Measurements from ENCODE around the gene CDK19.

The CDK19 gene

DNA sequence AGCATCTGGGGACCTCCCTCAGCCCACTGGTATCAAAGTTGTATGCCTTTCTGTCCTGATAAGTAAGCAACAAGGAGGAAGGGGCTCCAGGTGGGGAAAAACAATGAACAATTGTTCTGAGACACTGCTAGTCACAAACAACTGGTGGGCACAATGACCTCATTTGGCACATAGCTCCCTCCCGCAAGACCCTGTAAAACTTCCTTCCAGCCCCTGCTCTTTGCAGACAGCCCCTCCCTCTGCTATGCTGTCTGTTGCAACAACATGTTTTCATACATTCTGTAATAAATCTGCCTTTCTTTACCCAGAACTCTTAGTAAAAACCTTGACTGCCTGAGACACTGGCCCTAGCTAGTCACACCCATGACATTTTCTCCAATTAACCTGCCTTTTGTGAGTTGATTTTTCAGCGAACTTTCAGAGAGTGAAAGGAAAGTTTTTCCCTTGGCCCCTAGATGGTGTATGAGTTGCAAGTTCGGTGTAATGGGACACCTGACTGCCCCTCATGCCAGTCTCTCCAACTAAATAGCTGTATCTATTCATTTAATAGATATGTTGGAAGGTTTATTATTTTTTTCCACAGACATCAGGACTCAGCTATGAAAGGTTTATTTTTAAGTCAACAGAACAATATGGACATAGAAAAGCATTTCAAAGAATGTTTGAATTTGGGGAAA lies 196.5 kb downstream of the CDK19 start:
- H3K36me3 ChIP-seq (replicated peaks; ENCODE audit: insufficient read depth, low read length) = no peaks in the 10 kb centered on the region
- H3K27ac ChIP-seq (ENCODE audit: low read length) = no peak overlapping the region

GRCh38 chr6:110617057-110617456 lies 198.2 kb downstream of the CDK19 start:
- H2AFZ ChIP-seq (ENCODE audit: low read length) = no peak overlapping the region
- no peak overlapping the region for H3K9ac ChIP-seq (ENCODE audit: low read length)
- 0 out of 2 replicates have a peak, but pooled peaks cover 3% of the 10 kb centered on the region for H3K4me1 ChIP-seq (ENCODE audit: low read length)
- no peak for TF ChIP-seq EZH2phosphoT487 (IDR thresholded peaks at IDR 0.05; ENCODE audit: low read length)
- TF ChIP-seq EZH2 (optimal IDR thresholded peaks at IDR 0.05; ENCODE audit: low read depth, low read length) = no peak
- TF ChIP-seq CTCF (IDR thresholded peaks at IDR 0.05; ENCODE audit: low read length) = no peak
- H3K9me3 ChIP-seq (replicated peaks; ENCODE audit: insufficient read depth, low read length) = no peaks in the 10 kb centered on the region
- no peaks in the 10 kb centered on the region for H3K36me3 ChIP-seq (replicated peaks; ENCODE audit: insufficient read depth, low read length)
- no peak overlapping the region for H3K4me2 ChIP-seq (ENCODE audit: low read depth, low read length)
- no peaks in the 10 kb centered on the region for H3F3A ChIP-seq (ENCODE audit: insufficient read depth, low read length)
- no peaks in the 10 kb centered on the region for H3K79me2 ChIP-seq (ENCODE audit: low read length)
- H3K27me3 ChIP-seq (replicated peaks; ENCODE audit: insufficient read depth, low read length) = no peaks in the 10 kb centered on the region
- no peaks in the 10 kb centered on the region for H3K9me2 ChIP-seq (replicated peaks; ENCODE audit: insufficient read depth, low read length)
- no peak overlapping the region for H3K27ac ChIP-seq (ENCODE audit: low read length)
- H4K20me1 ChIP-seq (ENCODE audit: insufficient read depth, low read length) = no peaks in the 10 kb centered on the region
- H3K4me3 ChIP-seq (ENCODE audit: low read length) = no peak overlapping the region
- no peak for DNase-seq

More for the DNA sequence above, 196.5 kb downstream of the CDK19 start:
- Histone ChIP-seq H3K79me2 (ENCODE audit: low read length) (no peaks in the 10 kb centered on the region), H3K27me3 (replicated peaks; ENCODE audit: insufficient read depth, low read length) (no peaks in the 10 kb centered on the region), H3F3A (ENCODE audit: insufficient read depth, low read length) (no peaks in the 10 kb centered on the region), H3K4me3 (ENCODE audit: low read length) (no peak overlapping the region), H2AFZ (ENCODE audit: low read length) (no peak overlapping the region), H3K4me1 (ENCODE audit: low read length) (0 out of 2 replicates have a peak, but pooled peaks cover 3% of the 10 kb centered on the region), H3K9me2 (replicated peaks; ENCODE audit: insufficient read depth, low read length) (no peaks in the 10 kb centered on the region), H3K4me2 (ENCODE audit: low read depth, low read length) (no peak overlapping the region), H3K9ac (ENCODE audit: low read length) (no peak overlapping the region), H3K9me3 (replicated peaks; ENCODE audit: insufficient read depth, low read length) (no peaks in the 10 kb centered on the region), H4K20me1 (ENCODE audit: insufficient read depth, low read length) (no peaks in the 10 kb centered on the region)
- no peak for DNase-seq
- TF ChIP-seq CTCF (IDR thresholded peaks at IDR 0.05; ENCODE audit: low read length) (no peak), EZH2phosphoT487 (IDR thresholded peaks at IDR 0.05; ENCODE audit: low read length) (no peak), EZH2 (optimal IDR thresholded peaks at IDR 0.05; ENCODE audit: low read depth, low read length) (no peak)

DNA sequence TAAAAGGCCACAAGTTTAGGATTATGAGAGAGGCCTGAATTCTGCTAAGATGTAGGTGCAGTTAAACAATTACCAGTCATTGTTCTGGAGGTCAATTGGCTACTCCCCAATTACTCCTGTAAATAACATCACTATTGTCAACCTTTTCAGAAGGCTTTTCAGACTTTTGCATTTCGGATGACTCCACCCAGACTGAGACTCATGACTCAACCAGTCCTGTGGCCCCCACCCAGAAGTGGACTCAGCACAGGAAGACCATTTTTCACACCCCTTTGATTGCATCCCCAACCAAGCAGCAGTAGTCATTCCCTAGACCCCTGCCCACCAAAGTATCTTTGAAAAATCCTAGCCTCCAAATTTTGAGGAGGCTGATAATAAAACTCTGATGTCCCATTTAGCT lies 199.5 kb downstream of the CDK19 start:
- Histone ChIP-seq H3K9me2 (replicated peaks; ENCODE audit: insufficient read depth, low read length) (no peaks in the 10 kb centered on the region), H3K4me3 (ENCODE audit: low read length) (no peak overlapping the region), H3K79me2 (ENCODE audit: low read length) (no peaks in the 10 kb centered on the region), H3K9me3 (replicated peaks; ENCODE audit: insufficient read depth, low read length) (no peaks in the 10 kb centered on the region), H4K20me1 (ENCODE audit: insufficient read depth, low read length) (no peaks in the 10 kb centered on the region), H3K36me3 (replicated peaks; ENCODE audit: insufficient read depth, low read length) (no peaks in the 10 kb centered on the region), H3K4me1 (ENCODE audit: low read length) (0 out of 2 replicates have a peak, but pooled peaks cover 3% of the 10 kb centered on the region), H3K9ac (ENCODE audit: low read length) (no peak overlapping the region), H3K27ac (ENCODE audit: low read length) (no peak overlapping the region), H3F3A (ENCODE audit: insufficient read depth, low read length) (no peaks in the 10 kb centered on the region), H3K4me2 (ENCODE audit: low read depth, low read length) (no peak overlapping the region), H2AFZ (ENCODE audit: low read length) (no peak overlapping the region), H3K27me3 (replicated peaks; ENCODE audit: insufficient read depth, low read length) (no peaks in the 10 kb centered on the region)
- DNase-seq = no peak
- TF ChIP-seq CTCF (IDR thresholded peaks at IDR 0.05; ENCODE audit: low read length) (no peak), EZH2 (optimal IDR thresholded peaks at IDR 0.05; ENCODE audit: low read depth, low read length) (no peak)

Measured in MM.1S (cell line).